GM11168 (cell line): ENCODE measurements around the gene C17orf107.

Experiments used
- in situ Hi-C: fragments of 300-500 bp; cut with MboI; formaldehyde crosslinking; loops from one replicate; pipeline ENCODE4 v1.12.0; 2022; ENCODE audit warnings: low sequenced_read_pairs; ENCODE audit not compliant: unreplicated experiment

The C17orf107 gene

DNA sequence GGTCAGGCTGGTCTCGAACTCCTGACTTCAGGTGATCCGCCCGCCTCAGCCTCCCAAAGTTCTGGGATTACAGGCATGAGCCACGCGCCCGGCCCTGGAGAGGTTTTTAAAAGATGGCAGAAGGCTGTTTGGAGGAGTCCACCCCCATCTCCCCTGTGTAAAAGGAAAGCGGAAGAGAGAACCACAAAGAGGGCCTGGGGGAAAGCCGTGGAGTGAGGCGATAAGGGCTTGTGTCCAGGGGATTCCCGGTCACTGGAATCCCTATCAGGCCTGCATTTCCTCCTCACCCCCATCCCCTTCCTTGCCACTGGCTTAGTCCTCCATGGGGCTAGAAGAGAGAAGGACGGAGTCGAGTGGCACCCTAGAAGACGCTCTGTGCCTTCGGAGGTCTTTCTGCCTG is 32.6 kb downstream of the C17orf107 start, which contains the start of gene GP1BA:
GP1BA (plus strand) TSS at position 315 of the 400 bp plus-strand sequence. CDS start 328 bp downstream, outside the sequence.
- in situ Hi-C loops: no loop called here

DNA sequence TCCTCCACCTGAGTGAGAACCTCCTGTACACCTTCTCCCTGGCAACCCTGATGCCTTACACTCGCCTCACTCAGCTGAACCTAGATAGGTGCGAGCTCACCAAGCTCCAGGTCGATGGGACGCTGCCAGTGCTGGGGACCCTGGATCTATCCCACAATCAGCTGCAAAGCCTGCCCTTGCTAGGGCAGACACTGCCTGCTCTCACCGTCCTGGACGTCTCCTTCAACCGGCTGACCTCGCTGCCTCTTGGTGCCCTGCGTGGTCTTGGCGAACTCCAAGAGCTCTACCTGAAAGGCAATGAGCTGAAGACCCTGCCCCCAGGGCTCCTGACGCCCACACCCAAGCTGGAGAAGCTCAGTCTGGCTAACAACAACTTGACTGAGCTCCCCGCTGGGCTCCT is 33.4 kb downstream of the C17orf107 start:
- in situ Hi-C loops: no loop called here

DNA sequence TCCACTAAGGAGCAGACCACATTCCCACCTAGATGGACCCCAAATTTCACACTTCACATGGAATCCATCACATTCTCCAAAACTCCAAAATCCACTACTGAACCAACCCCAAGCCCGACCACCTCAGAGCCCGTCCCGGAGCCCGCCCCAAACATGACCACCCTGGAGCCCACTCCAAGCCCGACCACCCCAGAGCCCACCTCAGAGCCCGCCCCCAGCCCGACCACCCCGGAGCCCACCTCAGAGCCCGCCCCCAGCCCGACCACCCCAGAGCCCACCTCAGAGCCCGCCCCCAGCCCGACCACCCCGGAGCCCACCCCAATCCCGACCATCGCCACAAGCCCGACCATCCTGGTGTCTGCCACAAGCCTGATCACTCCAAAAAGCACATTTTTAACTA is 34.3 kb downstream of the C17orf107 start:
- in situ Hi-C loops: no loop called here

DNA sequence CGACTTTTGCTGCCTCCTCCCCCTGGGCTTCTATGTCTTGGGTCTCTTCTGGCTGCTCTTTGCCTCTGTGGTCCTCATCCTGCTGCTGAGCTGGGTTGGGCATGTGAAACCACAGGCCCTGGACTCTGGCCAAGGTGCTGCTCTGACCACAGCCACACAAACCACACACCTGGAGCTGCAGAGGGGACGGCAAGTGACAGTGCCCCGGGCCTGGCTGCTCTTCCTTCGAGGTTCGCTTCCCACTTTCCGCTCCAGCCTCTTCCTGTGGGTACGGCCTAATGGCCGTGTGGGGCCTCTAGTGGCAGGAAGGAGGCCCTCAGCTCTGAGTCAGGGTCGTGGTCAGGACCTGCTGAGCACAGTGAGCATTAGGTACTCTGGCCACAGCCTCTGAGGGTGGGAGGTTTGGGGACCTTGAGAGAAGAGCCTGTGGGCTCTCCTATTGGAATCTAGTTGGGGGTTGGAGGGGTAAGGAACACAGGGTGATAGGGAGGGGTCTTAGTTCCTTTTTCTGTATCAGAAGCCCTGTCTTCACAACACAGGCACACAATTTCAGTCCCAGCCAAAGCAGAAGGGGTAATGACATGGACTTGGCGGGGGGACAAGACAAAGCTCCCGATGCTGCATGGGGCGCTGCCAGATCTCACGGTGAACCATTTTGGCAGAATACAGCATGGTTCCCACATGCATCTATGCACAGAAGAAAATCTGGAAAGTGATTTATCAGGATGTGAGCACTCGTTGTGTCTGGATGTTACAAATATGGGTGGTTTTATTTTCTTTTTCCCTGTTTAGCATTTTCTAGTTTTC is 35.0 kb downstream of the C17orf107 start:
- in situ Hi-C loops: no loop called here

DNA sequence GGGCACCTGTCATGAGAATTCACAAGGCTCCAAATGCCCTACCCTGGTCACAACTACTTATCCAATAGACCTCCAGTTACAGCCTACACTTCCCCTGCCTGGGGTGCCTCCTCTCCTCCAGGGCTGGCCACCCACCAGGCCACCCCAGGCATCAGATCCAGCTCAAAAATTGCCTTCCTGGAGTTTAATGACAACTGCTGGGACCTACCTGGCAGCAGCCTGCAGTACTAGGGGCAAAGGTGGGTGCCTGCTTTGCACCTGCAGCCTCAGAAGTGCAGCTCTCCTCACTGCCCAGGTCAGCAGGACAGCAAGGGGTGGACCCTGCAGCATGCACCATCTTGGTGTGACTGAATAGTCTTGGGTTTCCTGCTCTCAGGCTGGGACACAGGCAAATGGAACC is 36.3 kb downstream of the C17orf107 start:
- in situ Hi-C loops: no loop called here

DNA sequence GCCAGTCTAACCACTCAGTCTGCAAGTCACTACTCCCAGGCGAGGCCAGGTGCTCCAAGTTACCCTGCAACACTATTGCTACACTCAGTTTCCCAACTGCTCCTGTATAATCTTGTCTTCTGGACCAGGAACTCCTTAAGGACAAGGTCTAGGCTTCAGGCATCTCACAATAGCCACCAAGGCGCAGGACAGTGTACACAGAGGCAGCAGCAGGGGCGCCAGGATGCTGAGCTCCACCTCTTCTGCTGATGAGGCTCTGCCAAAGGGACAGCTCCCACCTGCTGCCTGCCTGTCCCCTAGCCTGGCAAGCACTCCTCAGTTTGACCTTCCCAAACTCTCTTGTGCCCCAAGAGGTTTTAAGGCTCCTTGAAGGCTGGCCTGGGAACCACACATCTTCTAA is 37.1 kb downstream of the C17orf107 start:
- in situ Hi-C loops: no loop called here

DNA sequence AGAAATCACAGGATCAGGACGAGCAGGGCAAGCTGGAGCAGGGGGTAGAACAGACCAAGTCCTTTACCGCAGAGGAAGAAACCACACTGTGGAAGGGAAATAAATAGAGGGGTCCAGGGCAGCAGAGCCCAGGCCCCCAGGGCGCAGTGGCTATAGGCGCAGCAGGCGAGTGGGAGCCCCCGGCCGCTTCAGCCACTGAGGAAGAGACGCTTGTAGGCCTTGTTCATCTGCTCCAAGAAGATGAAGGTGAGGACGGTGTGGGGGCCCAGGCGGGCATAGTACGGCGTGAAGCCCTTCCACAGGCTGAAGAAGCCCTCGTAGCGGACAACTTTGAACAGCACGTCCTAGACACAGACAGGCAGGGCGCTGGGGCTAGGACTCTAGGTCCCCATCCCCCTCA is 38.2 kb downstream of the C17orf107 start:
- in situ Hi-C loops: no loop called here

DNA sequence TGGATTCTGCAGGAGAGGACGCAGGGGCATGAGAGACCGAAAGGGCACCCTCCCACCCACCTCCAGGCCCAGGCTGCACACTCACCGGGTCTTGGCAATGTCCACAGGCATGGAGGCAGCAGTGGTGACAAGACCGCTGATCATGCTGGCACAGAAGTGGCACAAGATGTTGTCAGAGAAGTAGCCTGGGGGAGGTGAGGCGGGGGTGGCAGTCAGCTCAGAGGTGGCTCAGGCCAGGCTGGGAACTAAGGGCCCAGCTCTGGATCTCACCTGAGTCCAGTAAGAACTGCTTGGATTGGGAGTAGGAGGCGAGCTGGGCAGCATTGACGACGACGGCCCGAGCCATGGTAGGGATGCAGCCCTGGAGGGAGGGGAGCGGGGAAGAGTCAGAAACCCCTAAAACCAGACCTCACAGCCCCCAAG is 38.7 kb downstream of the C17orf107 start:
- in situ Hi-C loops: no loop called here

DNA sequence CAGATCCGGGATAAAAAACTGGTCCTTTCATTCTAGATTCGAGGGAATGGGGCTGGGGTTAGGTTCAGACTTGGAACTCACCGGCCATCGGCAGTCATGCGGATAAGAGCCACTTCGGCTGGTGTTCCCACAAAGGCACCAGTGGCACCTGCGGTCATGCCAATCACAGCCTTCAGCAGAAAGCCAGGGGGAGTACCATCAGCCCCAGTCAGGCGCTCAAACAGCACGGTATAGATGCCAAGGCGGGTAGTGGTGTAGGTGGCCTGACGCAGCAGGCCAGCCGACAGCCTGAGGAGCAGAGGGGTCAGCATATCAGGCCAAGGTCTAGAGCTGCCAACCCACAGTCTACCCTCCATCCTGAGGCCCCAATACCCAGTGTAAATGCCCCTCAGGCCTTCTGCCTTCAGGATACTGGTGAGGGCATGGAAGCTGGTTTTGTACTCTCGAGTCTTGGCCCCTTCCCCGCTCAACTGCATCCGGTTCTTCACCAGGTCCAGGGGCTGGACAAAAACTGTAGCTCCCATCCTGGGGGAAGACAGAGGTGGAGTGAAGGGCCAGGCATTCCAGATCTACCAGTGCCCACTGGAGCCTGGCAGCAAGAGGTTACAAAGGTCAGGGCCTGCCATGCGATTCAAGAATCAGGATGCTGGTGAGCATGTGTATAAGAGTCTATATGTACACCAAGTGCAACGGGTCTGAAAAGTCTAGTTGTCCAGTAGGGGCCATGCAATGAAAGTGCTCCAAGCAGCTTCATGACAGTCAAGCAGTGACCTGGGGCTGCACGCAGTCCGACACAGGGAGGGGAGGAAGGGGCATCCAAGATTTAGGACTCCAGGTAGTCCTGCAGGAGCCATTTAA is 39.6 kb downstream of the C17orf107 start:
- in situ Hi-C loops: no loop called here

DNA sequence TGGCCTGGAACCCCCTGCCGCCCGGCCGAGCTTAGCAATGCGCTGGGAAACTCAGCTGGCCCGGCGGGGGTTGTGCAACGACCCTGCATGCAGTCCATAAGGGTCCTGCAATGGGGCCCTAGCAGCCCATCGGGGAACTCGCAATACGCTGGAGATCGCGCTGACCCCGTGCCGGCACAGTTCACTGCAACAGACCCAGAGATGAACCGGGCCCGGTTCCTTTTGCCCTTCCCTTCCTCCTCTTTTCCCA is 40.1 kb downstream of the C17orf107 start:
- in situ Hi-C loops: no loop called here

DNA sequence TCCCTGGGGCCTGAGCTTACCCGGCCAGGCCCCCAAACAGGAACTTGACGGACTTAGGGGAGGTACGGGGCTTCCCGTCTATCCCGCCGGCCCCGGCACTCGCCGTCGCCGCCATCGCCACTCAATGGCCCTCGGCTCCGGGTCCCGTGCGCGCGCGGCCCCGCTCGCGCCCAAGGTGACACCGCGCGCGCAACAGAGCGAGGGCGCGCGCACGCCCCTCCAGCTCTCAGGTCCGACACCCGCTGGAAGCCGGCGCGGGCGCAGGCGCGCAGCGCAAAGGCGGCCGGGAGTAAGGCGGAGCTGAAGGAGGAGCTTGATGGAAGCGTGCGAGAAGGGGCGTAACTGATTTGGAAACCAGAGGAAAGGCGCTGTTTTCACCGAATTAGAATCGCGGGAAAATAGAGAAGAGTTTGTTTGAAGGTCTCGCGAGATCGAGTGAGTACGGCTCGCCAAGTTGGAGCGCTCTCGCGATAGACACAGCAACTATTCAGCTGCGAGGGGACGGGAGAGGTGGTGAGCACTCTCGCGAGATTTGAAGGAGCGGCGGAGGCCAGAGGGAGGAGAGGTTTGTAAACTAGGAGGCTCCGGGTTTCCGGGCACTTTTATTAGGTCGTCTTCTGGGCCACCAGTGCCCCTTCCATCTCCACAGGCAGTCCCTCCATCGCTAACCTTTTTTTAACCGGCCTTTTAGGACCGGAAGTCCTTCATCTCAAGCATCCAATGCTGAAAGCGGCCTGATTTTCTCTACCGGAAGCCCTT is 40.6 kb downstream of the C17orf107 start, which contains the start of the genes RNF167 and SLC25A11:
RNF167 (plus strand) TSS at position 473 of the 759 bp plus-strand sequence. CDS start 642 bp downstream, outside the sequence.
SLC25A11 (minus strand) TSS at position 251 of the 759 bp plus-strand sequence; CDS start at position 115, 136 bp downstream.
- in situ Hi-C loops: no loop called here

DNA sequence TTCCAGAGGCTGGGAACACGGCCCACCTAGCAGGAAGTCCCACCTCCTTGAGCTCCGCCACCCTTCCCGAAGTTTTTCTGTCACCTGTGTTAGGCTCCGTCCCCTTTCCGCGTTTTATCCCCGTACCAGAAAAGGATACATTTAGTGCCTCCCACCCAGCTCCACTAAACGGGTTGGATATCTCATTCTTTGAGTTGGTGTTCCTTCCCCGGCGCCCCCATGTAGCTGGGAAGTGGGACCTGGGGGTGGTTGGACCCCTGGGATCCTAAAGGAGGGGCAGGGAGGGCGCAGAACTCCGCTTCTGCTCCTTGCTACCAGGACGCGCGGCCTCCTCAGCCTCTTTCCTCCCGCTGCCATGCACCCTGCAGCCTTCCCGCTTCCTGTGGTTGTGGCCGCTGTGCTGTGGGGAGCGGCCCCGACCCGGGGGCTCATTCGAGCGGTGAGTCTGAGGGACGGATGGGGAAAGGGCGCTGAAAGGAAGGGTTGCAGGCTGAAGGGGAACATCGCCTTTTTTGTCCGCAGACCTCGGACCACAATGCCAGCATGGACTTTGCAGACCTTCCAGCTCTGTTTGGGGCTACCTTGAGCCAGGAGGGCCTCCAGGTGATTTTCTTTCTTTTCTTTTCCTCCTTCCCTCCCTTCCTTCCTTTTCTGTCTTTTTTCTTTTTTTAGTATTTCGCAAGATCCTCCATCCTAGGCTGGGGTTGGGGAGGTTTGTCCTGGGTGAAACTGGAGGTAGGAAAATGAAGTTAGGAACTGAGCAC is 41.4 kb downstream of the C17orf107 start:
- in situ Hi-C loops: no loop called here

DNA sequence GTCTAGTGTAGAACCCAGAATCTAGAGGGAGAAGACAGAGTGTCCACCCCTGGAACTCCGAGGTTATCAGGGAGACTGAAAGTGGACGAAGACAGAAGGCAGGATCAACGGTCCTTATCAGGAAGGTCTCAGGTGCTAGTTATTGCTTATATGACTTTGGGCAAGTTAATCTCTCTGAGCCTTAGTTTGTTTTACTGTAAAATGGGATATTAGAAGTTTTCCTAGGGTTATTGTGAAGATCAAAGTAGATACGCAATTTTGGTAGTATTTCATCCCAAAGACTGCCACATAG is 41.9 kb downstream of the C17orf107 start:
- in situ Hi-C loops: no loop called here

DNA sequence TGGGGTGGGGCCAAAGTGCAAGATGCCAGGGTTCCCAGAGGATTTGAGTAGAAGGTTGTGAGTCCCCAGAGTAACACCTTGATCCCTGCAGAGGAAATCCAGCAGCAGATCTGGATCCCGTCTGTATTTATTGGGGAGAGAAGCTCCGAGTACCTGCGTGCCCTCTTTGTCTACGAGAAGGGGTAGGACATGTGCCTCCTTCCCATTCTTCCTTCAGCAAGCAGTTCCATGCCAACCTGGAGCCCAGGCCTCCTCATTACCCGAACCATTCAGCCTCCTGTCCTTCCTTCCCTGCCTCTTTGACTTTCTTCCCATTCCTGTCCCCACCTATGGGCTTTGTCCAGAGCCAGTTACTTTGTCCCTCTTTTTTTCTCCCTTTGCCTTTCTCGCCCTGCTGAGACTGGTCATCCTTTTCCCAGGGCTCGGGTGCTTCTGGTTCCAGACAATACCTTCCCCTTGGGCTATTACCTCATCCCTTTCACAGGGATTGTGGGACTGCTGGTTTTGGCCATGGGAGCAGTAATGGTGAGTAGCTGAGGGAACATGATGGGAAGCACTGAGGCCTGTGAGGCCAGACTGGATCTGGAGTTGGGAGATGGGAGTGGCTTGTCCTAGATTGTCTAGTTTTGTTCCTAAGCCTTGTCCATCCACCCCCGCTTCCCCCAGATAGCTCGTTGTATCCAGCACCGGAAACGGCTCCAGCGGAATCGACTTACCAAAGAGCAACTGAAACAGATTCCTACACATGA is 43.6 kb downstream of the C17orf107 start:
- in situ Hi-C loops: no loop called here

DNA sequence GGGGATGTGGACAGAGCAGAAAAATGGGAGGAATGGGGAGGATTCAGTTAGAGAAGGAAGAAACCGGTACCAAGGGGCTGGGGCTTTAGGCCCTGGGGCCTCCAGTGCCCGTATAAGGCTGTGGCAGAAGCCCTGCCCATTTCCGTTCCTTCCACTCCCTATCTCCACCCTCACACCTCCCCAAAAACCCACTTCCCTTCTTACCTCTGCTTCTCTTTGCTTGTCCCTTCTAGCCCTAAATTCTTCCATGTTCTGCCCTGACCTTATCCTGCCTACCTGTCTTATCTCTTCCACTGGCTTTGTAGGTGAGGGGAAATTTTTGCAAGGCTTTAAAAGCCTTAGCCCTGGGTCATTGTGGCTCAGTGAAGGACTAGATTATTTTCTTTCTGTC is 44.8 kb downstream of the C17orf107 start:
- in situ Hi-C loops: no loop called here

DNA sequence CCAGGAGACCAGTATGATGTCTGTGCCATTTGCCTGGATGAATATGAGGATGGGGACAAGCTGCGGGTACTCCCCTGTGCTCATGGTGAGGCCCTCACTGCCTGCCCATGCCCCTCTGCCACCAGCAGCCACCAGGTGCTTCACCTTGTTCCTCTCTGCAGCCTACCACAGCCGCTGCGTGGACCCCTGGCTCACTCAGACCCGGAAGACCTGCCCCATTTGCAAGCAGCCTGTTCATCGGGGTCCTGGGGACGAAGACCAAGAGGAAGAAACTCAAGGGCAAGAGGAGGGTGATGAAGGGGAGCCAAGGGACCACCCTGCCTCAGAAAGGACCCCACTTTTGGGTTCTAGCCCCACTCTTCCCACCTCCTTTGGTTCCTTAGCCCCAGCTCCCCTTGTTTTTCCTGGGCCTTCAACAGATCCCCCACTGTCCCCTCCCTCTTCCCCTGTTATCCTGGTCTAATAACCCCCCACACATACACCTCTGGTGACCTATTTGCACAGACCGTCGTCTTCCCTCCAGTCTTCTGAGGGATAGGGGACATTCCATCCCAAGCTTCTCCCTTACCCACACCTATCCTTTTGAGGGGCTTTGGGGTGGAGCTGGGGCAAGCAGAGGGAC is 45.3 kb downstream of the C17orf107 start:
- in situ Hi-C loops: no loop called here

DNA sequence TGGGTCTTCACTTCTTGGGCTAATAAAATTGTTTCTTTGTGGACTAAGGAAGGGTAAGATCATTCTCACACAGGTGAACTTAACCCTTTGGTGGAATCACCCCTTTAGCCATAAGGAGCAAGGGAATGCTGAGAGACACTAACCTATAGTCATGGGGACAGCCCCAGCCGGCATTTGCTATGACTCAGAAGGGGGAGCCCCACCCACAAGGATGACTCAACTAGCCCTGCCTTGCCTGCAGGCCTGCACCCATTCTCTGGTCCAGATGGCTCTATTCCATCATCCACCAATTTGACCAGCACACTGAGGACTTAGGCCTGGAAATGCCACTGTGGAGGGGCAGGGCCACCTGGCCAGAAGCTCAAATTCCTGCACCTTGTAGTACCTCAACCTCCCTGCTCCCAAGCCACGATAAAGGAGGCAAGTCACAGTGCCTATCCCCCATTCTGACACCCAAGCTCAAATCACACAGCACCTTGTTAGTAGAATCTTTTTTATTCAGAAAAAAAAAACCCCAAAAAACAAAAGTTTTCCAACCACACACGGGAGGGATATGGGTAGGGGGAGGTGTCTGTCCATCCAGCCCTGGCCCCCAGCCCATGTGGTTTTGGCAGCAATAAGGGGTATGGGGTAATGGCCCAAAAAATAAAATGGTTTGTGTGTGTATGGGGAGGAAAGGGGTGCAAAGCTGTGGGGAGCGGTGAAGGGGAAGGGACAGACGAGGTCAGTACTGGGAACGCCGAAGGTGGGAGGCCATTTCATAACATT is 46.0 kb downstream of the C17orf107 start:
- in situ Hi-C loops: no loop called here

DNA sequence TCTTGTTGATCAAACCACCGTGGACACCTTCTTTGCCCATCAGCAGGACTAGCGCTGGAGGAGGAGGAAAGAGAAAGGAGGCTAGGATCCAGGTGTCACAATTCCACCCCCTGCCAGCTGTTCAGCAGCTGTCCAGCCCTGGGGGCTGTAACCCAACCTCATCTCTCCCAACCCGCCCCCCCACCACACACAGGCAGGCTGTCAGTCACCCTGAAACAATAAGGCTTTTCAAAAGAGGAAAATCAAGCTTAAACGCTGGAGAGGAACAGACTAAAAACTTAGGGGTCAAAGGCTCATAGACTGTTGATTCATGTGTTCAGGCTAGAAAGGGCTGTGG is 46.6 kb downstream of the C17orf107 start:
- in situ Hi-C loops: no loop called here
